ENCODE results near the gene ROR1. TPM values are rescaled to one million over a fixed set of nuclear protein-coding genes. Genes with fewer than 3 reads are reported as not detected.
A peak's percentile ranks its signal among the peaks of the same experiment; 100 is the strongest.

The ROR1 gene
- total RNA-seq, 1 experiment from 2014 or later = 33.8 TPM

DNA sequence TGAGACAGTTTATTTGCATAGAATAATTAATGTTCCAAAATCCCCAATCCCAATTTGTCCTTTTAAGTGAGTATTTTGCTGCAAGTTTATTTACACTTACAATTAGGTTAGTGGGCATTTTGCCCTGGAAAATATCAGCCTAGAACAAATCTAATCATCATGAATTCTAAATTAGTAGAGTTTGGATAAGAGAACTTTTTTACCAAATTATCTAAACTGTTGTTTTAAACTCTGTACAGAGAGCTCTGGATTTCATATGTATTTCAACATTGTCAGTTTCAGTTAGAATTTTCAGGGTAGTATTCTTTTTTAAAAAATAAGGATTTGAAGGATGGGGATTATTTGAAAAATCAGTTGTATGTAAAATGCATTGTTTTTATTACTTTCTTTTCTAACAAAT lies 401.8 kb downstream of the ROR1 start:
- CTCF ChIA-PET = no interaction called here
- Mint-ChIP-seq H3K27me3 (ENCODE audit: unreplicated experiment) (no peaks in the 10 kb centered on the region), H3K4me3 (ENCODE audit: low read depth, unreplicated experiment) (no peak overlapping the region), H3K9me3 (ENCODE audit: low read depth, unreplicated experiment) (no peaks in the 10 kb centered on the region), H3K4me1 (ENCODE audit: low read depth, unreplicated experiment) (peaks cover 48% of the 10 kb centered on the region), H3K27ac (ENCODE audit: unreplicated experiment) (no peak overlapping the region), H3K36me3 (ENCODE audit: insufficient read depth, unreplicated experiment) (peaks cover 32% of the 10 kb centered on the region)
- intact Hi-C loops (cut with micrococcal nuclease; ENCODE audit: unreplicated experiment) = no loop called here
- TF ChIP-seq, protein P1, sequence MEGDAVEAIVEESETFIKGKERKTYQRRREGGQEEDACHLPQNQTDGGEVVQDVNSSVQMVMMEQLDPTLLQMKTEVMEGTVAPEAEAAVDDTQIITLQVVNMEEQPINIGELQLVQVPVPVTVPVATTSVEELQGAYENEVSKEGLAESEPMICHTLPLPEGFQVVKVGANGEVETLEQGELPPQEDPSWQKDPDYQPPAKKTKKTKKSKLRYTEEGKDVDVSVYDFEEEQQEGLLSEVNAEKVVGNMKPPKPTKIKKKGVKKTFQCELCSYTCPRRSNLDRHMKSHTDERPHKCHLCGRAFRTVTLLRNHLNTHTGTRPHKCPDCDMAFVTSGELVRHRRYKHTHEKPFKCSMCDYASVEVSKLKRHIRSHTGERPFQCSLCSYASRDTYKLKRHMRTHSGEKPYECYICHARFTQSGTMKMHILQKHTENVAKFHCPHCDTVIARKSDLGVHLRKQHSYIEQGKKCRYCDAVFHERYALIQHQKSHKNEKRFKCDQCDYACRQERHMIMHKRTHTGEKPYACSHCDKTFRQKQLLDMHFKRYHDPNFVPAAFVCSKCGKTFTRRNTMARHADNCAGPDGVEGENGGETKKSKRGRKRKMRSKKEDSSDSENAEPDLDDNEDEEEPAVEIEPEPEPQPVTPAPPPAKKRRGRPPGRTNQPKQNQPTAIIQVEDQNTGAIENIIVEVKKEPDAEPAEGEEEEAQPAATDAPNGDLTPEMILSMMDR (IDR thresholded peaks at IDR 0.05; ENCODE audit: unreplicated experiment) = no peak
- no TSS peak for BruUV-seq (replicated peaks)
- DNase-seq = no peak

GRCh38 chr1:64176659-64177058 lies 402.8 kb downstream of the ROR1 start:
- CTCF ChIA-PET = no interaction called here
- TF ChIP-seq, protein P1 (IDR thresholded peaks at IDR 0.05; ENCODE audit: unreplicated experiment) = no peak
- Mint-ChIP-seq H3K27me3 (ENCODE audit: unreplicated experiment) (no peaks in the 10 kb centered on the region), H3K9me3 (ENCODE audit: low read depth, unreplicated experiment) (no peaks in the 10 kb centered on the region), H3K36me3 (ENCODE audit: insufficient read depth, unreplicated experiment) (peaks cover 22% of the 10 kb centered on the region), H3K4me1 (ENCODE audit: low read depth, unreplicated experiment) (peaks cover 38% of the 10 kb centered on the region), H3K4me3 (ENCODE audit: low read depth, unreplicated experiment) (no peak overlapping the region), H3K27ac (ENCODE audit: unreplicated experiment) (no peak overlapping the region)
- intact Hi-C loops (cut with micrococcal nuclease; ENCODE audit: unreplicated experiment) = no loop called here
- DNase-seq = no peak
- BruUV-seq (replicated peaks) = no TSS peak

- H3K4me3 Mint-ChIP-seq (ENCODE audit: low read depth, unreplicated experiment) = no peak overlapping the region
- no peaks in the 10 kb centered on the region for H3K27me3 Mint-ChIP-seq (ENCODE audit: unreplicated experiment)
- TF ChIP-seq, protein P1 (IDR thresholded peaks at IDR 0.05; ENCODE audit: unreplicated experiment) = no peak
- no TSS peak for BruUV-seq (replicated peaks)
- no peak for DNase-seq
- H3K9me3 Mint-ChIP-seq (ENCODE audit: low read depth, unreplicated experiment) = no peaks in the 10 kb centered on the region
- H3K27ac Mint-ChIP-seq (ENCODE audit: unreplicated experiment) = no peak overlapping the region
- intact Hi-C loops (cut with micrococcal nuclease; ENCODE audit: unreplicated experiment) = no loop called here
- peaks cover 16% of the 10 kb centered on the region for H3K36me3 Mint-ChIP-seq (ENCODE audit: insufficient read depth, unreplicated experiment)
- peaks cover 8% of the 10 kb centered on the region for H3K4me1 Mint-ChIP-seq (ENCODE audit: low read depth, unreplicated experiment)
- CTCF ChIA-PET = no interaction called here
Measured at GRCh38 chr1:64179588-64179987, 405.8 kb downstream of the ROR1 start.

- CTCF ChIA-PET = no interaction called here
- intact Hi-C loops (cut with micrococcal nuclease; ENCODE audit: unreplicated experiment) = no loop called here
- no peaks in the 10 kb centered on the region for H3K4me1 Mint-ChIP-seq (ENCODE audit: low read depth, unreplicated experiment)
- H3K36me3 Mint-ChIP-seq (ENCODE audit: insufficient read depth, unreplicated experiment) = peaks cover 27% of the 10 kb centered on the region
- H3K9me3 Mint-ChIP-seq (ENCODE audit: low read depth, unreplicated experiment) = no peaks in the 10 kb centered on the region
- no peak for DNase-seq
- H3K4me3 Mint-ChIP-seq (ENCODE audit: low read depth, unreplicated experiment) = no peak overlapping the region
- BruUV-seq (replicated peaks) = no TSS peak
- peak overlapping the region; percentile 11 for H3K27ac Mint-ChIP-seq (ENCODE audit: unreplicated experiment)
- TF ChIP-seq, protein P1 (IDR thresholded peaks at IDR 0.05; ENCODE audit: unreplicated experiment) = no peak
- H3K27me3 Mint-ChIP-seq (ENCODE audit: unreplicated experiment) = no peaks in the 10 kb centered on the region
Measured at GRCh38 chr1:64182207-64182606, 408.4 kb downstream of the ROR1 start.

Measured in Calu3 (cell line).